GM19452 (cell line): ENCODE measurements around the gene EPS8.
A peak's percentile ranks its signal among the peaks of the same experiment; 100 is the strongest.

Experiments
- ATAC-seq: cut with Tn5 transposase; IDR thresholded peaks from one replicate; pipeline ENCODE4 v1.9.1; 2021; ENCODE audit not compliant: unreplicated experiment

EPS8 gene

DNA sequence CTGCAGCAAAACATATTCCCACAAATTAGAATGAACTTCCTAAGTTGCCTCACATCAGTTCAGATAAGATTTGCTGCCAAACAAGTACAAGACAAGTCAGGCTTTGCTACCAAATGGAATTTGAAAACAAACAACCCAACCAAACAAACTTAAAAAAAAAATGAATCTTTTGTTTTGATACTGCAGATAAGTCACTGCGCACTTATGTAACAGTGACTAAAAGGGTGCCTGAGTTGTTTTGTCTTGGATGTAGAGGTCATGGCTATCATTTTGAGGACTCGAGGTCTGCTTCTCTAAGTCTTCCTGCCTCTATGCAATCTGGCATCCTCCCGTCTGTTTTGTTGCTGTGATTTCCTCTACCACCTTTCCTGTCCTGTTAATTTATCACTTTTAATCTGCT, 11.1 kb upstream of the EPS8 start:
- no peak for ATAC-seq

GRCh38 chr12:15797818-15798217, 8.6 kb upstream of the EPS8 start:
- no peak for ATAC-seq

DNA sequence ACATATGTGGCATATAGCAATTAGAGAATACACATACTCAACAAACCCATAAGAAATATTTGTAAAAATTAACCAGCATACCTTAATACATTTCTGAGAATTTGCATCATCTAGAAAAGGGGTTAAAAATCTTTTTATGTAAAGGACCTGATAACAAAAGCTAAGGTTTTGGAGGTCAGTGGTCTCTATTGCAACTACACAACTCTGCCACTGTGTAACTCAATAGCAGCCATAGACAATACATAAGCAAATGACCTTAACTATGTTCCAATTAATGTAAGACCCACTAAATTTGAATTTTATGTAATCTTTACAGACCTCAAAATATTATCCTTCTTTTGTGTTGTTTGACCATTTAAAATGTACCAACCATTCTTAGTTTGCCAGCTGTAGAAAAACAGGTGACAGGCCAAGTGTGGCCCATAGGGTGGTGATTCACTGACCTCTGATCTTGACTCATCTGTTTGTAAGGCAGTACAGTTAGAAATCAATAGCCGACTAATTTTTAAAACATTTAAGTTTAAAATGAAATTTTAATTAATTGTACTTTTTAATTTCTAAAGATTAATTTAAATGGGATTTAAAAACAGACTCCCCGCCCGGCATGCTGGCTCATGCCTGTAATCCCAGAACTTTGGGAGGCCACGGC, 7.4 kb upstream of the EPS8 start:
- no peak for ATAC-seq

GRCh38 chr12:15794836-15795235, 5.6 kb upstream of the EPS8 start:
- no peak for ATAC-seq

DNA sequence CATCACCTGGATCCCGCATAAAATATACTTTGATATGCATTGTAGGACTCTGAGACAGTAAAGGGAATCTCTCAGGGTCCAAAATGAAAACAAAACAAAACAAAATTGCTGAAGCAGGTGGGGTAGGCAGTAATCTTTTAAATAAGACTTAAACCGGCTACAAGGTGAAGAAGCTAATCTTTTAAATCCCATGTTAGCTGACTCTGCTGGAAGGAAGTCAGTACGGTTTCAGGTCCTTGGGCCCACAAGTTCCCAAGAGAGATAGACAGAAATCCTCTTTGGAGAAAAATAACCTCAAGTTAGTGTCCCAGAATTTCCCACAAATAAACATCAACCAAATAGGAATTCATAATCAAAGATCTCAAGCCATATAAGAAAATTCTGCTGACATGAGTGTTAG, 5.0 kb upstream of the EPS8 start:
- ATAC-seq: no peak

DNA sequence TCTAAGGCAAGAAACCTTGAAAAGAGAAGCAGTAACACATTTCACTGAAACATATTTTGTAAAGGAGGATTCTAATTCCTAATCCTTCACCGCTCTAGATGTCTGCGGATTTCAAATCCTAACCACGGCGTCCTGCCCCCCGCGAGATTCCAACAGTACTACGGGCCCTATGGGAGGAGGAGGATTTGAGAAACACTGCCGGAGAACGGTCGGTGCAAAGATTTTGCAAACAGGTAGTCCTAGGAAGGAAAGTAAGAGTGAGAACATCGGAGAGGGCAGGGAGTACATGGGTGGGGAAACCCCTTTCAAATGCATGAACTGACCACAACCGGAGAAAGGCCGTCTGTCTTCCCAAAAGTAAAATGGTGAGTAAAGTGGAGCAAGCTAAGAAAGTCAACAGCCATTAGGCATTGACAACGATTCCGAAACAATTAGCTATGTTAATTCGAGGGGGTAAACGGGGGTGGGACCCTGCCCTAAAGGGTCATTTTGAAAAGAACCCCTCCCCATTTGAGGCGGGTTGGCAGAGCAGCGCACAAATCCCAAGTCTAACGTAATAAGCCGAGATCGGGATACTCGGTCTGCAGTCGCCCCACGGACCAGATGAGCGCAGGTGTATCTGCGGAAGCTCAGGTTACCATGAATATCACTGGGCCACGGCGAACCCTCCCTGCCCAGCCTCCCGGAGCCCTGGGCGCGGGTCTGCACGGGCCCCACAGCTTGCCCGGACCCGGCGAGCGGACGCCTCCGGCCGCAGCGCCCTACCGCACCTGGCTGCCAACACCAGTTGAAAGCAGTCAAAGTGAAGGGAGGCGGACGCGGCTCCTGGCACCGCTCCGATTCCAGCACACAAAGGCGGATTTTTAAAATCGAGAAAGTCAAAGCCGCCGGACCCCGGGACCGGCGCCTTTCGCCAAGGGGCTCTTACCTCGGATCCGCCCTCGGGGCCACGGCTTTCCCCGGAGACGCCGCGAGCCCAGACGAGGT, 662 bp downstream of the EPS8 start:
- peak; percentile 48 for ATAC-seq

- no peak for ATAC-seq
Measured at GRCh38 chr12:15787778-15788177, 1.4 kb downstream of the EPS8 start.

DNA sequence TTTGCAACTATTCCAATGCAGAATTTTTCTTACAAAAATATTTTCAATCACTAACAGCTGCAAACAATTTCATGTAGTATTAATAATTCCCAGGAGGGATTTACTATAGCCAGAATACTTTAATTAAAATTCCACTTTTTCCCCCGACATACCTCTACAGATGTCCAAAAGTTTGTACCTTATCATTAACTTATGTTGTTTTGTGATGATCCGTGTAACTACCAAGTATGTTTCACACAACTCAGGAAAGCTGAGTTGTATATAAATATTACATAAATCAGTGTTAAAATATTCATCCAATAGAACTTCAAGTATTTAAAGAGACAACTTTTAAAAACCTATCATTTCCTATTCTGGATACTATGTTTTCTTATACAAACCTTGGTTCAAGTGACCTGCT, 2.4 kb downstream of the EPS8 start:
- no peak for ATAC-seq

DNA sequence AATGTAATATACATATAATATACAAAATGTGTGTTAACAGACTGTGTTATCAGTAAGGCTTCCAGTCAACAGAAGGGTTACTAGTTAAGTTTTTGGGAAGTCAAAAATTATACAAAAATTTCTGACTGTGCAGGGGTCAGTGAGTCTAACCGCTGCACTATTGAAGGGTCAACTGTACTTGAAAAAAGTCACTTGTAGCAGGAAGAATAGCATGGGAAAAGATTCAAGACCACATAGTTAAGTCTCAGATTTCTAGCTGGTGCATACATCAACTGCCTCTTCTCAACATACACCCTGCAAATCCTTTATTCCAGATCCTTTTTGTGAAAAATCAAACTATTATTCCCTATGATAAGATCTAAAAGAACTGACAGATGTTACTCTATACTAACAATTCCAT, 5.9 kb downstream of the EPS8 start:
- ATAC-seq: no peak

DNA sequence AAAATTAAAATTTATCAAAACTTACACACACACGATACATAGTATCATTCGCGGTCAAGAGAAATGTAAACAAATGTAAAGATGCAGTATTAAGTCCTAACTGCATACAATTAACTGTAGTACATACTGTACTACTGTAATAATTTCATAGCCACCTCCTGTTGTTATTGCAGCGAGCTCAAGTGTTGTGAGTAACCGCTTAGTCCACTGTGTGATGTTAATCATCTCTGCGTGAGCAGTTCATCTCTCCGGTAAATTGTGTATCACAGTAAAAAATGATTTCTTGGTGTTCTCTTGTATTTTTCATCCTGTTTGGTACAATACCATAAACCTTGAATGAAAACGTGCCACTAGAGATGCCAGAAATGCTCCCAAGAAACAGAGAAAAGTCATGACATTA, 6.5 kb downstream of the EPS8 start:
- ATAC-seq: no peak

DNA sequence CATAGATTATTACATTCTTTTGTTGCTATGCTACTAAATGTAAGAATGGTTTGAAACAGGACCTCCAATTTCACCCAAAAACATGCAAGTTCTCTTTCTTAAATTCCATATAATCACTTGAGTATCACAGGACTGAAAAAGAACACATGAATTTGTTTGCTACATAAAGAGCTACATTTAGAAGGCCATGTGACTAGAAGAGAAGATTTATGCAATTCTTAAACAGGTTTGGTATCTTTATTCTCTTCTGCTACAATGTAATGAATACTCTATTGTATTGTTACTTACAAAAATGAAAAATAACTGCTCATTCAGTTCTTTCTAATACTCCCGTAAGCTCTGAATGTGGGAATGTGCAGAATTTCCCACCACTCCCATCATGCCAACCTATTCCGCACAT, 9.3 kb downstream of the EPS8 start:
- no peak for ATAC-seq

GRCh38 chr12:15778126-15778525, 11.1 kb downstream of the EPS8 start:
- no peak for ATAC-seq

- ATAC-seq: no peak
Measured at GRCh38 chr12:15777355-15778012, 11.7 kb downstream of the EPS8 start.

DNA sequence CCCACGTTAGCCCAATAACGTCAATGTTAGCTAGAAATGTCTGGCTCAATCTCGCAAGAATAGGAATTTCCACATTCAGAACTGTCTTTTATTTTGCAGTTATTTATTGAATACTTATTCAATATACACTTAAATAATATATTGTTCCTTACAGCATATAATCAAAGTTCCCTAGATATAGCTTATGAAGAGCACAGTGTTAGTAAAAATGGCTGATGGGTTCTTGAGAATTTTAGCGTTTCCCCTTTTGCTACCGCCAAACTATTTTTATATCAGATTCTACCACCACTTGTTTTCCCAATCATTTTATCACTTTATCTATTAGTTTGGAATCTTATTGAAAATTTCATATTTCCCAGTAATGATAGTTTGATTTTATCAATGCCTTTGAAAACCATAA, 12.7 kb downstream of the EPS8 start:
- ATAC-seq: no peak

DNA sequence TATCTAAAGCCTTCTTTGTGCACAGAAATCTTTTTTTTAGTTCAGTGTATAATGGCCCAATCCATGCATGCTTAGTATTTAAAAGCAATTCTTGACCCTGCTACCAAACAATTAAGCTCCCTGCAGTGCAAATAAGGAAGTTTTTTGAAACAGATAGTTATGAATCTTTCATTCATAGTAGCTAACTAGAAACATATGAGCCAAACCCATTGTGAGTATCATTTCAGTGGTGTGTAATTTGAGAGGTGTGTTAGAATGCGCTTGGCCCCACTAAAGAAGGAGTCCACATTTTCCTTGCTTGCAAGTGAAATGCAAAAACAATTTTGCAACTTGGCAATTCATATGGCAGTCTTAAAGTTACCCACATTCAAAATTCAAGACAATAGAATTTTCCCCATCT, 14.4 kb downstream of the EPS8 start:
- no peak for ATAC-seq

DNA sequence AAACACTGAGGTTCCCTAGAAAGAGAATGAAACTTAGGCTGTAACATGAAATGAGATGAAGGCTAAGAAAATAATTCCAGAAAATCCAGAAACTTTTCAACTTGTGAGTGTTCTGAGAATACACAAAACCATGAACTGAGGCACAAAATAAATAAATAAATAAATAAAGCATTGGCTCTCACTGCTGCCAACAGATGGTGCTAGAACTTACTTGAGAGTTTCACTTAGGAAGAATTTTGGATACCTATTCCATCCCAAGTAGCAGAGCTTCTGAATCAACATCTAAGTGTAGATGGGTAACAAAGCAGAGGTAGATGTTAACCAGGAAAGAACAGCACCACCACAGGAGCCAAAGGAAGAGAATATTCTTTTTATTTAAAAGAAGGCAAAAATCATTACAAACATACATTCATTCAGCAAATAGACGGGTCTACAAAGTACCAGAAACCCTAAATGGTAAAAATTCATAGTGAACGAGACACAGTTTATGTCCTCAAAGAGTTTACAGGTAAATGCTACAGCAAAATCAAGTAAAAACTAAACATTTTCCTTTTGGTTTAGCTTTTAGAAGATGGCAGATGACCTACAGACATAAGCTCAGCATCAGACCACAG, 16.7 kb downstream of the EPS8 start:
- no peak for ATAC-seq

- no peak for ATAC-seq
Measured at GRCh38 chr12:15770581-15770980, 18.6 kb downstream of the EPS8 start.

DNA sequence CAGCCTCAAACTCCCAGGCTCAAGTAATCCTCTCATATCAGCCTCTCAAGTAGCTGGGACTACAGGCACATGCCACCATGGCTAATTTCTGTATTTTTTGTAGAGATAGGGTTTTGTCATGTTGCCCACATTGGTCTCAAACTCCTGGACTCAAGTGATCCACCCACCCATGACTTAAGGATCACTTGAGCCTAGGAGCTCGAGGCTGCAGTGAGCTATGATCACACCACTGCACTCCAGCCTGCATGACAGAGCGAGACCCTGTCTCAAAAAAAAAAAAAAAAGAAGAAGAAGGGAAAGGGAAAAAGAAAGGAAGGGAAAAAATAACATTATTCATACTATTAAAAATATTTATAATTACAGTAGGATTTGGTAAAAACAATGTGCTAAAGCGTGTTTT, 19.2 kb downstream of the EPS8 start:
- no peak for ATAC-seq

GRCh38 chr12:15769586-15769985, 19.6 kb downstream of the EPS8 start:
- no peak for ATAC-seq

DNA sequence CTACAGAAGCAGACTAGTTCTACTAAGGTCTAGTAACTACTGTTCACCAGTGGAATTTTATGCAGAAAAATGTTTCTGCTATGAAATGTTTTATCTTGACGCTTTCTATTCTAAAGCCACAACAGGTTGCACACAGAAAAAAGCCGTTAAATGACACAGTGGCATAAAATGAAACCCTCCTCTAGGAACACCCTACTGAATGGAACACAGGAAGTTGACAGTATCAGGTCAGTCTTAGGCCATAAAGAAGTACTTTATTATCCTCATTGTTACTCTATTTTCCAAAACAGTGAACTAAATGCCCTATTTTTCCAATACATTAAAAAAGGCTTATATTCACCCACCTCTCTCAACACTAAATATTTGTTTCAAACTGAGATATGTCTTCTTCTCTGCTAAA, 21.9 kb downstream of the EPS8 start:
- no peak for ATAC-seq

DNA sequence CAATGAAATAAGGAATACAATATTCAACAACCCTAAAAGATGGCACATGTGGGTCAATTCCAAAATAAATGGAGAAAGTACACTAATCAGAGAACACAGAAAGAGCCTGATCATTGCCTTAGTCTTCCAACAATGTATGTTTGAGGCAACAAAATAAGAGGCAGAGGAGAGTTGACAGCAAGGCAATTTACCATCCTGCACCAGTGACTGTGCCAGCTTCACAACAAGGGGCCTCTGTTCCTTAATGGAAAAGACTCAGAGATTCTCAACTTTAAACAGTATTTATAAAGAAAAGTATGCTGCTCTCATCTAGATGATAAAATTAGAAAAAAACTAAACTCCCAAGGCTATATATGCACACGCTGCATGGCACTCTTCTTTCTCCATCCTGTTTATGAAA, 25.9 kb downstream of the EPS8 start:
- ATAC-seq: no peak
